NCI-H526 treated with DMSO at 0.1 percent for 48 hours (cell line): ENCODE measurements around the gene KCNQ1.
A peak's percentile ranks its signal among the peaks of the same experiment; 100 is the strongest.

Experiments used
- DNase-seq: peaks from one replicate; lab custom pipeline; 2025; lab: John Stamatoyannopoulos, UW

KCNQ1 gene

DNA sequence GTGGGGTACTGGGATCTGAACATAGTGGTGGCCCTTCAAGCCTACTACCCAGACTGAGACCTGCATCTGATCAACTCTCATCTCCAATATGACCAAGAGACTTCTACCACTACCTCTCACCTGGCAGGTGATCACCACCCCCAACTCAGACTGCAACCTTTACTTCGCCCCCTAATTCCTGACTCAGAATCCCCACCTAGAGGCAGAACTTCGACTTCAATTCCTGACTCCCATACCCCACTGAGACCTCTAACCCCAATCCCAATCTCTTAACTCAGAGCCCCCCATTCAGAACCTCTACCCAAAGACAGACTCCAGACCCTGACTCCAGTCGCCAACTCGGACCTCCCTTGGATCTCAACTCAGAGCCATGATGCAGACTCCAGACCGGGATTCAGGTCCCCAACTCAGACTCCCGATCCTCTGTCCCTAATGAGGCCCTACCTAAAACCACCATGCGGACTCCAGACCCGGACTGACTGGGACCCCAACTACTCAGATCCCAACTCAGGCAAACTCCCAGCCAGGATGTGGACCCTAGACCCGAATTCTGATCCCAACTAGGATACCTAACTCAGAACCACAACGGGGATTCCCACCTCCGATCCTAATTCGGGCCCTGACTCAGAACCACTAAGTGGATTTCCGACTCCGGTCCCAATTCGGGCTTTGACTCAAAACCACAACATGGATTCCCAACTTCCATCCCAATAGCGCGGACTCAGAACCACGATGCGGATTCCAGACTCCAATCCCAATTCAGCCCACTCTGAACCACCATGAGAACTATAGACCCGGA is 253.8 kb downstream of the KCNQ1 start:
- no peak for DNase-seq

DNA sequence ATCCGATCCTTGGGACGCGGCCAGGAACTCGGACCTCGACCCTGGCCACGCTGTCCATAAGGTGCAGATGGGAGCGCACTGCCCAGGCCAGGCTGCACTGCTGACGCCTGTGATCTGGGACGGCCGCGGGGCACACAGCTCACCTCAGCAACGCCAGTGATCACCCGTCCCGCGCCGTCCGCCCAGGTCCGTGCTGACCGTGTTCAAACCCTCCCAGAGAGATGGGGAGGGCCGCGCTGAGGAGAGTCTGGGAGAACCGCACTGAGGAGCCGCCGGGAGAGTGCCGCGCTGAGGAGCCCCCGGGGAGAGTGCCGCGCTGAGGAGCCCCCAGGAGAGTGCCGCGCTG is 254.3 kb downstream of the KCNQ1 start:
- DNase-seq, result no peak

DNA sequence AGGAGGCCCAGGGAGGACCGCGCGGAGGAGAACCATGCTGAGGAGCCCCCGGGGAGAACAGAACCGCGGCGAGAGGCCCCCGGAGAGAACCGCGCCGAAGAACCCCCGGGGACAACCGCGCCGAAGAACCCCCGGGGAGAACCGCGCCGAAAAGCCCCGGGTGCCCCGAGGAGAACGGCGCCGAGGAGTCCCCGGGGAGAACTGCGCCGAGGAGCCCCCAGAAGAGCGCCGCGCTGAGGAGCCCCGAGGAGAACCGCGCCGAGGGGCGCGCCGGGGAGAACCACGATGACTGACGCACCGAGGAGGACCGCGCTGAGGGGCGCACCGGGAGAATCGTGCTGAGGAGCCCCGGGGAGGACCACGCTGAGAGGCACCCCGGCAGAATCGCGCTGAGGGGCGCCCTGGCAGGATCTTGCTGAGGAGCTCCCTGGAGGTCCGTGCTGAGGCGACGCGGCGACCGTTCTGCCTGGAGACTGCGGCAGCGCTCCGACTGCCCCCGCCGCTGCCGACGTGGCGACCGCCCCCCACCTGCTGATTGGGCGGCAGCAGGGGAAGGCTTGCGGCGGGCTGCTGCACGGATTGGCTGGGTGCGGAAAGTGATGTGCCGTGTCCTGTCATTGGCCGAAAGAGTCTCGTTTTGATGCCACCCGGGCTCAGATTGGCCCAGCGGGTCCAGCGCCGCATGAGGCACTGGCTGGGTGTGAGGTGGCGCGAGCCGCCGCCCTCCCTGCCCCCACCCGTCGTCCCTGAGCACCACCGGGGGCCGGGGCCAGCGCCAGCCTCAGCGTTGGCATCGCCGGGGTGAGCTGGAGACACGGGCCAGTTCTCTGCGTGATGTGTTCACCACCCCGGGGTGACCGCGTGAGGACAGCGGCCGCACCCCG is 255.0 kb downstream of the KCNQ1 start, which contains the start of gene KCNQ1OT1:
Gene KCNQ1OT1 (minus strand): TSS at position 464 of the 884 bp plus-strand sequence.
- peak; percentile 74 for DNase-seq

- no peak for DNase-seq
These were observed 255.8 kb downstream of the KCNQ1 start for GRCh38 chr11:2700415-2701211.

GRCh38 chr11:2701230-2701629 is 256.4 kb downstream of the KCNQ1 start:
- DNase-seq, result no peak

- DNase-seq, result no peak
These were observed 257.2 kb downstream of the KCNQ1 start for GRCh38 chr11:2701898-2702434.

GRCh38 chr11:2702771-2703362 is 258.1 kb downstream of the KCNQ1 start:
- no peak for DNase-seq

DNA sequence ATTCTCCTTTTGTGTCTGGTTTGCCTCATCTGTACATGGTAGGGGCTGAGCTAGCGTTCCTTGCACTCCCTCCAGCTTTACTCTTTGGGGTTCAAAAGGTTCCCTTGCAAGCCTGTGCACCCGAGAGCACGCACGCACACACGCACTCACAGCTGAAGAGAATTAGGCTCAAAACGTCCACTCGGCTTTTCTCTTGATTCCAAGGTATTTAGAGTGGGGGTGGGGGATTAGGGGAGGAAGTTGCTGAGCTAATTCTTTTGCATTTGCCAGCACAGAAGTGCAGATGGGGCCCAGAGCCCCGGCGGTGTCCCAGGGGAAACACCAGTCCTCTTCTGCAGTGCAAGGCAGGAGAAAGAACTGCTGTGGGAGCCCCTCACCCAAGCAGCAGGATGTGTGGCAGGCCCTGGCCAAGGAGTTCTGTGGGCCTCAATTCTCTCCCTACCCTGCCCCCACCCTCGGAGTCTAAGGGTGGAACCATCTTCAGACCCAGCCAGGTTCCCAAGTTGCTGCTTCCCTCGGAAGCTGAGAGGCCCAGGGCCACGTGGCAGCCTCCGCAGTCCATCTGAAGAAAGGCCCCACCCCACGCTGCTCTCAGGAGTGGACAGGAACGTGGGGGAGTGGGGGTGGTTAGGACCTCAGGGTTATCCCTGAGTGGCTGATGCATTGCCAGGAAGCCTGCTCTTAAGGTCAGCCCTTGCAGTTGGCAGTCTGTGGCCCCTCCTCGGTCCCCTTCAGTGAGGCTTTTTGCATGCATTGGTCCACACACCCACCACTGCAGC is 258.7 kb downstream of the KCNQ1 start:
- DNase-seq, result peak; percentile 37

GRCh38 chr11:2704356-2704755 is 259.5 kb downstream of the KCNQ1 start:
- no peak for DNase-seq

DNA sequence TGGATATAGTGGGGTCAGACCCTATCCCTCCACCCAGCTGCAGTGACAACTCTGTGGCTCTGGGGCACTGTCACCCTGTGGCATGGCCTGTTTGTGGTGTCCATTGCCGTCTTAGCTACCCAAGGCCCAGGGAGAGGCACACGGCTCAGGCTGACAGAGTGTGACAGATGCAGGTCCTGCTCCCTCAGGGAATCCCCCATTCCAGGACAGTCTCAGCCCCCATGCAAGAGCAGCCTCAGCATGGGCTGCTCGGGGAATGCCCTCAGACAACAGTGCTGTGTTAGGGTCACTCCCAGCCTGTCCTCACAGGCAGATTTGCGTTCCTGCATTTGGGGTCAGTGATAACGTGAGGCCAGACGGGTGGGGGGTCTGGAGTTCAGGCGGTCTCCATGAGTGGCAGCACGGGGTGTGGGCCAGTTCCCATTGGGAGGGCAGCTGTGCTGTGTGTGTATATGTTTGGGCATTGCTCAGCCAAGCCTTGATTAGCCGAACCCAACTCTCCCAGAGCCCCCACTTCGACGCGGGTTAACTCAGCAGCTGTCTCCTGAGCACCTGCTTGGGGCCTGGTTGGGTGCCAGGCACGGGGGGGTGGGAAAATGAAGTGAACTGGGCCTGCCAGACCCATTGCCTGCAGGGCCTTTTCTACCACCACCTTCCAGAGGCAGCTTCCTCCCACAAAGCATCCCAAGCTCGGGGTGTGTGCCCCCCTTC is 260.2 kb downstream of the KCNQ1 start:
- DNase-seq, result no peak

DNA sequence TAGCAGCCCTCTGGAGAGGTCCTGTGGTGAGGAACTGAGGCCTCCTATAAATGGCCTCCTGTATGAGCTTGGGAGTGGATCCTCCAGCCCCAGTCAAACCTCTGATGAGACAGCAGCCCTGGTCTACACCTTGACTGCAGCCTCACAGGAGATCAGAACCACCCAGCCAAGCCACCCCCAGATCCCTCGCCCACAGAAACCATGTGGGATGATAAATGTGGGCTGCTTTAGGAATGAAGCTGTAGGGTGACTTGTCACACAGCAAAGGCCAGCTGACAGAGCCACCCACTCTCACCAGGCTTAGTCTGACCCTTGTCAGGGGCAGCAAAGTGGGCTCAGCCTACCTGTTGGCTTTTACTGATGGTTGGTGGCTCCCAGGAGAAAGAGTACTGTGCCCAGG is 261.5 kb downstream of the KCNQ1 start:
- no peak for DNase-seq

GRCh38 chr11:2707736-2708135 is 262.9 kb downstream of the KCNQ1 start:
- DNase-seq, result no peak

DNA sequence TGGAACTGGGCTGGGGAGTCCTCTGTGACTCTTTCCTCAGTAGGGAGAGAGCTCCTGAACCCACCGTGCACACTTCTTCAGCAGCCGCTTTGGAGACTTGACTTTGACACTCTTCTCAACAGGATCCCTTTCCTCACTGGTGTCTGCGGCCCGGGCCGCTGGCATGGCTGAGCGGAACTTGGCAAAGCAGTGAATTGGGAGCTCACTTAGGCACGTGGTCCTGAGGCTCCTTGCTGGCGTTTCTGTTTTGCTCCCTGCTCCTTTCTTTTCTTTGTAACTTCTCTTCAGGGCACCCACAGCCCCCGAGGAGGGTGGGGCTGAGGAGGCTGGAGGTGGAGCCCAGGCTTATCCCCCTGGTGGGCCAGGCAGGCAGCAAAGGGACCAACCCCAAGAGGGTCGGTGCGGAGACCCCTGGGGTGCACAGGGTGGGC is 263.4 kb downstream of the KCNQ1 start:
- DNase-seq, result no peak

DNA sequence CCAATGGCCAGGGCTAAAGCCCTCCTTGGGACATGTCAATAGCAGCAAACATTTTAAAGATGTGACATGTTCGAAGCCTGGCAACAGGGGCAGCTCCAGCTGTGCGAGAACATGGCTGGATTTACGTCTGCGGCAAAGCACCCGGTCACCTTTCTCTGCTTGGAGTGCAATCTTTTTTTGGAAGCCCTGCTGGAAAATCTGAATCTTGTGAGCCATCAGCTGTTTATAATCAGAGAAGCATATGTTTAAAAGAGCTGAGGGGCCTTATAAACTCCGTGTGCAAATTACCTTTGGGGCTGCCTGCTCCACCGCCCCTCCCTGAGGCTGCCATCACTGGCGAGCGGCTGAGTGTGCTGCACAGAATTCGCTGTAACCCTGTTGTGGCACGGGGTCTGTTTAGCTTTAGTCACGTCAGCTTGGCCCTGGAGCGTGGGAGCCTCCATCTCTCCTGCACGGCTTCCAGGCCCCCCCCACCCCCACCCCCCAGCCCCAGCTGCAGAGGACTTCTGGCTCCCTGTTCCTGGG is 264.0 kb downstream of the KCNQ1 start:
- no peak for DNase-seq

- no peak for DNase-seq
These were observed 264.6 kb downstream of the KCNQ1 start for GRCh38 chr11:2709429-2709828.

GRCh38 chr11:2711161-2711560 is 266.4 kb downstream of the KCNQ1 start:
- DNase-seq, result no peak

- DNase-seq, result no peak
These were observed 268.3 kb downstream of the KCNQ1 start for GRCh38 chr11:2713094-2713493.

DNA sequence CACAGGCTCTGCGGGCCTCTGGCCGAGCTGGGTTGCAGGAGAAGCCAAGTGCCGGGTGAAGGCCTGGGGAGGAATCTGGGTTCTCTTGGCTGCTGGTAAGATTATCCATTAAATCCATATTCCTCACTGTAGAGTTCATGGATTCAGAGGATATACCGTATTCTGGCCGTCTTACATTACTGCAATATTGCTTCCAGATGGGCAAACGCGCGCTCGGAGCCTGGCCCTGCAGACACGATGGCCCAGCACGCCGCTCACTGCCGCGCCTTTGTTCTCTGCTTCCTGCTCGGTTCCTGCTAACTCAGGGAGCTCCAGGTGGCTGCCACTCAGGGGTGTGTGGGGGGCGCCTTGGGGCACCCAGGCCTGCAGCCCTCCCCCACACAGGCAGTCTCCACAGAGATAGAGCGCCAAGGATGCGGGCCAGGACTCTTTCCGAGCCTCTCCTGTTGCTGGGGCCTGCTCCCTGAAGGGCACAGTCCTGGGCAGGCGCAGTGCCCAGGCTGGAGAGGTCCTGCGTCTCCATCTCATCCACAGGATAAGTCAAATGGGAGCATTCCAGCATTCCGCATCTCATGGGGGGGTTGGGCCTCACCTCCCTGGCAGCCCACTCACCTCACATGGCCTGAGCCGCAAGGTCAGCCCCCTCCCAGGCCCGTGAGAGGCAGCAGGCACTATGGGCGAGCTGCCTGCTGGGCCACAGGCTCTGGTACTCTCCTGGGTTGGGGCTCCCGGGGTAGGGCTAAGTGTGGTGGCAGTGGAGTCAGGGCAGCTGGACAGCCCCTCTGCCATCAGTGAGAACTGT is 269.1 kb downstream of the KCNQ1 start:
- DNase-seq, result no peak

GRCh38 chr11:2714463-2714800 is 269.6 kb downstream of the KCNQ1 start:
- no peak for DNase-seq
